Endodermal cell (in vitro differentiated cells): ENCODE results near the gene NOM1. TPM values are rescaled to one million over a fixed set of nuclear protein-coding genes. Genes with fewer than 3 reads are reported as not detected.

Source experiments
- DNase-seq: peaks from one replicate; pipeline ENCODE4 v3.0.0-alpha.2; 2017
- H3K27ac ChIP-seq: 2 replicates; pipeline ENCODE4 v1.5.1; 2013; ENCODE audit warnings: mild to moderate bottlenecking, low read depth, low read length, moderate library complexity
- H3K27me3 ChIP-seq: 2 replicates; pipeline ENCODE4 v1.6.1; 2013; ENCODE audit warnings: mild to moderate bottlenecking, low read length, moderate library complexity; ENCODE audit not compliant: insufficient read depth, control insufficient read depth, poor library complexity, severe bottlenecking
- H3K36me3 ChIP-seq: 2 replicates; pipeline ENCODE4 v1.7.0; 2013; ENCODE audit warnings: mild to moderate bottlenecking, low read length, moderate library complexity; ENCODE audit not compliant: control insufficient read depth, insufficient read depth
- H3K4me1 ChIP-seq: one replicate; pipeline ENCODE4 v1.7.0; 2013; ENCODE audit warnings: low read length; ENCODE audit not compliant: control insufficient read depth, insufficient read depth
- H3K4me3 ChIP-seq: 2 replicates; pipeline ENCODE4 v1.5.1; 2013; ENCODE audit warnings: mild to moderate bottlenecking, low read length, moderate library complexity
- H3K9ac ChIP-seq: 2 replicates; pipeline ENCODE4 v1.6.1; 2013; ENCODE audit warnings: mild to moderate bottlenecking, low read length, moderate library complexity; ENCODE audit not compliant: poor library complexity, severe bottlenecking; ENCODE audit errors: extremely low read depth
- H3K9me3 ChIP-seq: 2 replicates; pipeline ENCODE4 v1.6.1; 2013; ENCODE audit warnings: mild to moderate bottlenecking, low read length, moderate library complexity; ENCODE audit not compliant: control insufficient read depth
- H3K27ac Mint-ChIP-seq: 2 replicates; pipeline ENCODE4 v1.8.0; 2020; ENCODE audit warnings: mixed read lengths
- H3K27me3 Mint-ChIP-seq: 2 replicates; pipeline ENCODE4 v1.8.0; 2021; ENCODE audit warnings: mild to moderate bottlenecking, mixed read lengths; ENCODE audit not compliant: insufficient read depth
- H3K36me3 Mint-ChIP-seq: 2 replicates; pipeline ENCODE4 v1.8.0; 2020; ENCODE audit warnings: low read depth, mixed read lengths
- H3K4me1 Mint-ChIP-seq: 2 replicates; pipeline ENCODE4 v1.8.0; 2020; ENCODE audit warnings: mixed read lengths
- H3K4me3 Mint-ChIP-seq: 2 replicates; pipeline ENCODE4 v1.8.0; 2020; ENCODE audit warnings: mild to moderate bottlenecking, moderate library complexity, mixed read lengths
- H3K9me3 Mint-ChIP-seq: 2 replicates; pipeline ENCODE4 v1.8.0; 2020; ENCODE audit warnings: mild to moderate bottlenecking, mixed read lengths
- WGBS, 2 experiments: methylation state at CpG; one replicate each; pipeline versions ENCODE4 v1.1.5 to v1.1.7; 2013; ENCODE audit warnings: missing lambda C conversion rate in 2 of 2, mixed read lengths in 1 of 2; ENCODE audit not compliant: insufficient coverage in 1 of 2, insufficient read length in 1 of 2; 5-methylcytosine and 5-hydroxymethylcytosine counted together
- total RNA-seq, 2 donors: library from RNA; stranded (reverse); fragmentation: NEBNext Ultra II Directional in 1 of 2; extraction: Animal tissue kit (Norgen Biotek cat#: 25700) in 1 of 2; gene quantifications; 2 replicates in 1 of 2; 3 replicates in 1 of 2; pipeline ENCODE4 v1.2.1, GENCODE V29; 2021
- TF ChIP-seq, protein P1 (sequence below): fragments of 200-600 bp; sonication (generic); conservative IDR thresholded peaks from 2 replicates; pipeline ENCODE4 v1.5.0; 2021; ENCODE audit warnings: antibody characterized with exemption, mild to moderate bottlenecking

Gene NOM1
- total RNA-seq, 2 donors from 2014 or later, result 22.8 to 27.0 TPM

DNA sequence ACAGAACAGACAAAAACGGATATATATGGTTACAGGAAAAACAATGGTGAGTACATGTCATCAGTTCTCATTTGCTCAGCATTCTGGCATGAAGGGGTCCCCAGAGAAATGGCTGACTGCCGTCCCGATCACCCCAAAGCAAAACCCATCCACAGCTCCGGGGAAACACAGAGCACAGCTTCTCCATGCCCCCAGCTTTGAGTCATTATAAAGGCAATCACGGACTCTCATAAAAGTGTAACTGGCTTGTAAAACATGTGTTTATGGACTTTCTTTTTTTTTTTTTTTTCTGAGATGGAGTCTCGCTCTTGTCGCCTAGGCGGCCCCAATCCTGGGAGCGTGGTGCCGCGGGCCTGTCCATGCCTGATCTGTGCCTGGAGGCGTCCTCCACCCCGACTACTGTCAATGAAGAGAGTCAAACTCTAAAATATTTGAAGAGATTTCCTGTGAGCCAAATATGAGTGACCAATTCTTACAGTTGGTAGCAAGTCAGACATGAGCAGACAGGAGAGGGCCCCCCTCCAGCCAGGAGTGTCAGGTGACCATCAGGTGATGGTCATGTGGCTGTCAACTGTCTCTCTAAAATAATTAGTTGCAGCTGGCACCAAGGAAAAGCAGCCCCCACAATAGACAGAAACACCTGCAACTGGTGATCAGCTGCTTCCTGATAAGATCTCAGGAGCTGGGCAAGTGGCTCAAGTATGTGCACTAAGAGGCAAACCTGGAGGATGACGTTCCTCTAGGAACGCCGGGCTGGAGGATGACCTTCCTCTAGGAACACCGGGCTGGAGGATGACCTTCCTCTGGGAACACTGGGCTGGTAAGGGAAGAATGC lies 21.7 kb upstream of the NOM1 start:
- TF ChIP-seq, protein P1, sequence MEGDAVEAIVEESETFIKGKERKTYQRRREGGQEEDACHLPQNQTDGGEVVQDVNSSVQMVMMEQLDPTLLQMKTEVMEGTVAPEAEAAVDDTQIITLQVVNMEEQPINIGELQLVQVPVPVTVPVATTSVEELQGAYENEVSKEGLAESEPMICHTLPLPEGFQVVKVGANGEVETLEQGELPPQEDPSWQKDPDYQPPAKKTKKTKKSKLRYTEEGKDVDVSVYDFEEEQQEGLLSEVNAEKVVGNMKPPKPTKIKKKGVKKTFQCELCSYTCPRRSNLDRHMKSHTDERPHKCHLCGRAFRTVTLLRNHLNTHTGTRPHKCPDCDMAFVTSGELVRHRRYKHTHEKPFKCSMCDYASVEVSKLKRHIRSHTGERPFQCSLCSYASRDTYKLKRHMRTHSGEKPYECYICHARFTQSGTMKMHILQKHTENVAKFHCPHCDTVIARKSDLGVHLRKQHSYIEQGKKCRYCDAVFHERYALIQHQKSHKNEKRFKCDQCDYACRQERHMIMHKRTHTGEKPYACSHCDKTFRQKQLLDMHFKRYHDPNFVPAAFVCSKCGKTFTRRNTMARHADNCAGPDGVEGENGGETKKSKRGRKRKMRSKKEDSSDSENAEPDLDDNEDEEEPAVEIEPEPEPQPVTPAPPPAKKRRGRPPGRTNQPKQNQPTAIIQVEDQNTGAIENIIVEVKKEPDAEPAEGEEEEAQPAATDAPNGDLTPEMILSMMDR, result no peak
- 85 to 89% methylated on average over 8 to 17 of the region's 17 CpGs for WGBS, 2 experiments
- Histone ChIP-seq H3K4me3 (no peak overlapping the region), H3K9me3 (no peaks in the 10 kb centered on the region), H3K36me3 (no peaks in the 10 kb centered on the region), H3K4me1 (no peaks in the 10 kb centered on the region), H3K27me3 (no peaks in the 10 kb centered on the region), H3K9ac (no peak overlapping the region), H3K27ac (no peak overlapping the region)
- Mint-ChIP-seq H3K9me3 (no peaks in the 10 kb centered on the region), H3K27me3 (peaks cover 1% of the 10 kb centered on the region), H3K27ac (no peak overlapping the region), H3K4me3 (no peak overlapping the region), H3K36me3 (no peaks in the 10 kb centered on the region), H3K4me1 (peaks cover 7% of the 10 kb centered on the region)
- peak; percentile 28 for DNase-seq

- Histone ChIP-seq H3K36me3 (no peaks in the 10 kb centered on the region), H3K4me1 (no peaks in the 10 kb centered on the region), H3K4me3 (no peak overlapping the region), H3K27ac (no peak overlapping the region), H3K27me3 (no peaks in the 10 kb centered on the region), H3K9ac (no peak overlapping the region), H3K9me3 (no peaks in the 10 kb centered on the region)
- Mint-ChIP-seq H3K4me3 (no peak overlapping the region), H3K36me3 (no peaks in the 10 kb centered on the region), H3K27ac (no peak overlapping the region), H3K9me3 (no peaks in the 10 kb centered on the region), H3K27me3 (peaks cover 1% of the 10 kb centered on the region), H3K4me1 (peaks cover 7% of the 10 kb centered on the region)
- no peak for DNase-seq
- TF ChIP-seq, protein P1, result no peak
- WGBS, 2 experiments, result 87 to 98% methylated on average over 4 to 5 of the region's 5 CpGs
Measured at GRCh38 chr7:156928406-156928747, 21.1 kb upstream of the NOM1 start.

DNA sequence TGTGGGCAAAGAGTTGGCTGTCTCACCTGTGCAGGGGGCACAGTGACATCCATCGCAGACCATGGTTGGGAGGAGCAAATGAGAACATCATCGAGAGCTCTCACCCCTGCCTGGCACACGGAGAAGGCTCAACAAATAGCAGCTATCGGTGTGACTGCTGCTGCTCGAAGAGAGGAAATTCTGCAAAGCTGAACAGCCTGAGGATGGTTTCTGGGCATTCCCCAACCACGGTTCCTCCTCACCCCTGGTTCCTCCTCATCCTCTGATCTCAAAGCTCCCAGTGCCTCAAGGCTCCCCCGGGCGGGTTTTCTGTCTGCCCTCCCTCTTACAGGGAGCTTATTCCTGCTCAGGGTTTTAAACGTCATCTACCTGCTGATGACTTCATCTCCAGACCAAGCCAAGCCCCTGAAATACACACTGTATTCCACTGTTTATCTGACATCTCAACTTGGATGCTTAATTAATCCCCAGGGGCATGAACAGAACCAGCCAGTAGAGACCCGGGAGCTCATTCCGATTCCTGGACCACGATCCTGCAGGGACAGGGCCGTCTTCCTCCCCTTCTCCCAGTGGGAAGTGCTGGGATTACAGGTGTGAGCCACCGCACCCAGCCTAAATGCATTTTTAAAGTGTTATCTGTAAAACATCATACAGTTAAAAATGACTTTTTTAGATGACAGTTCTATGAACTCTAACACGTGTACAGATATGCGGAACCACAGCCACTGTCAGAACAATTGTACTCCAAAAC lies 19.5 kb upstream of the NOM1 start:
- H3K36me3 ChIP-seq, result no peaks in the 10 kb centered on the region
- no peak overlapping the region for H3K27ac Mint-ChIP-seq
- 75 to 76% methylated on average over 11 to 16 of the region's 16 CpGs for WGBS, 2 experiments
- no peaks in the 10 kb centered on the region for H3K9me3 ChIP-seq
- H3K4me1 Mint-ChIP-seq, result peaks cover 7% of the 10 kb centered on the region
- DNase-seq, result peak; percentile 42
- no peak overlapping the region for H3K27ac ChIP-seq
- H3K9me3 Mint-ChIP-seq, result no peaks in the 10 kb centered on the region
- H3K9ac ChIP-seq, result no peak overlapping the region
- no peaks in the 10 kb centered on the region for H3K27me3 ChIP-seq
- H3K27me3 Mint-ChIP-seq, result peaks cover 1% of the 10 kb centered on the region
- no peaks in the 10 kb centered on the region for H3K36me3 Mint-ChIP-seq
- TF ChIP-seq, protein P1, result peak; percentile 49
- no peak overlapping the region for H3K4me3 ChIP-seq
- no peak overlapping the region for H3K4me3 Mint-ChIP-seq
- H3K4me1 ChIP-seq, result no peaks in the 10 kb centered on the region
